CD4-positive, alpha-beta T cell (primary cell): ENCODE measurements around the gene MPP3. TPM values are rescaled to one million over a fixed set of nuclear protein-coding genes. Genes with fewer than 3 reads are reported as not detected.

Experiments used
- ATAC-seq: fragments of 200-7000 bp; cut with Tn5 transposase; one replicate; pipeline ENCODE4 v1.10.0; 2022; ENCODE audit warnings: mild to moderate bottlenecking; ENCODE audit not compliant: poor library complexity
- CTCF ChIA-PET: fragments of 350-600 bp; sonication (Branson Sonifier 250); formaldehyde crosslinking; loops from one replicate; lab custom pipeline; 2021; ENCODE audit warnings: antibody characterized with exemption, inconsistent platforms; lab: Charles Lee
- POLR2A ChIA-PET: fragments of 350-600 bp; sonication (Branson Sonifier 250); formaldehyde crosslinking; loops from one replicate; lab custom pipeline; 2021; ENCODE audit warnings: antibody characterized with exemption, inconsistent platforms; lab: Charles Lee
- DNase-seq, 14 experiments: peaks; one replicate each; pipeline ENCODE4 v3.0.0-alpha.2; 2013 to 2020; ENCODE audit warnings: mixed read lengths in 2 of 14
- H3K27ac ChIP-seq, 2 donors: one replicate each; pipeline versions ENCODE4 v1.5.1 to v1.7.0; 2013; ENCODE audit warnings: low read length in 2 of 2, low read depth in 1 of 2, mild to moderate bottlenecking in 1 of 2
- H3K27me3 ChIP-seq, 2 experiments: 1 replicate in 1 of 2; 2 replicates in 1 of 2; pipeline versions ENCODE4 v1.6.1 to v1.7.0; 2013; ENCODE audit warnings: low read length in 2 of 2, control low read depth in 1 of 2, mild to moderate bottlenecking in 1 of 2, moderate library complexity in 1 of 2; ENCODE audit not compliant: insufficient read depth in 2 of 2, control insufficient read depth in 1 of 2
- H3K36me3 ChIP-seq: one replicate; pipeline ENCODE4 v1.6.1; 2013; ENCODE audit warnings: low read length, control low read depth; ENCODE audit not compliant: insufficient read depth
- H3K4me1 ChIP-seq: one replicate; pipeline ENCODE4 v1.6.1; 2013; ENCODE audit warnings: low read length, control low read depth; ENCODE audit not compliant: insufficient read depth
- H3K4me3 ChIP-seq: one replicate; pipeline ENCODE4 v1.5.1; 2013; ENCODE audit warnings: mild to moderate bottlenecking, low read length, moderate library complexity
- H3K9me3 ChIP-seq, 2 experiments: 1 replicate in 1 of 2; 2 replicates in 1 of 2; pipeline versions ENCODE4 v1.6.1 to v1.7.0; 2013; ENCODE audit warnings: low read length in 2 of 2, mild to moderate bottlenecking in 2 of 2, control low read depth in 1 of 2, moderate library complexity in 1 of 2; ENCODE audit not compliant: control insufficient read depth in 1 of 2, insufficient read depth in 1 of 2
- H3K27ac Mint-ChIP-seq: one replicate; pipeline ENCODE4 v1.8.0; 2020; ENCODE audit warnings: mixed read lengths
- H3K27me3 Mint-ChIP-seq: one replicate; pipeline ENCODE4 v1.8.0; 2021; ENCODE audit warnings: mixed read lengths
- H3K36me3 Mint-ChIP-seq: one replicate; pipeline ENCODE4 v1.8.0; 2021; ENCODE audit warnings: low read depth, mixed read lengths
- H3K4me1 Mint-ChIP-seq: one replicate; pipeline ENCODE4 v1.8.0; 2021; ENCODE audit warnings: low read depth, mixed read lengths
- H3K4me3 Mint-ChIP-seq: one replicate; pipeline ENCODE4 v1.8.0; 2020; ENCODE audit warnings: mild to moderate bottlenecking, mixed read lengths
- H3K9me3 Mint-ChIP-seq: one replicate; pipeline ENCODE4 v1.8.0; 2020; ENCODE audit warnings: mixed read lengths
- intact Hi-C, 2 experiments: fragments of 100-400 bp; cut with DNase I in 1 of 2; cut with micrococcal nuclease in 1 of 2; formaldehyde crosslinking; loops; one replicate each; pipeline versions ENCODE4 v1.15.1 to v1.9.0; 2023 to 2025; cut with DNase I, micrococcal nuclease
- total RNA-seq, 174 experiments: library from RNA in 2 of 174; stranded (reverse) in 2 of 174; gene quantifications; one replicate each; pipeline ENCODE4 v1.2.3 and lab custom pipeline; 2021 to 2026
- TF ChIP-seq, protein P1 (sequence below): fragments of 200-600 bp; IDR thresholded peaks from one replicate; pipeline ENCODE4 v1.8.0; 2022; ENCODE audit warnings: antibody characterized with exemption, mild to moderate bottlenecking

Gene MPP3
- total RNA-seq, 2 experiments from 2014 or later, result 0.14 TPM; not detected in 1

GRCh38 chr17:43754947-43755346 is 78.0 kb downstream of the MPP3 start:
- ChIA-PET POLR2A (no interaction called here), CTCF (interaction anchor here (1.7 kb wide), 1 partner anchor 12 kb away, joined by 5 read pairs; no protein-coding TSS in a partner anchor)
- DNase-seq, result no peak
- no peak overlapping the region for H3K27ac ChIP-seq
- intact Hi-C loops, result no loop called here
- no peaks in the 10 kb centered on the region for H3K4me1 Mint-ChIP-seq
- H3K9me3 ChIP-seq, result no peaks in the 10 kb centered on the region
- no peaks in the 10 kb centered on the region for H3K4me1 ChIP-seq
- H3K27me3 ChIP-seq, result peaks cover 26 to 40% of the 10 kb centered on the region in 2 experiments
- H3K36me3 Mint-ChIP-seq, result no peaks in the 10 kb centered on the region
- no peak for ATAC-seq
- peaks cover 66% of the 10 kb centered on the region for H3K27me3 Mint-ChIP-seq
- H3K4me3 ChIP-seq, result no peak overlapping the region
- H3K4me3 Mint-ChIP-seq, result no peak overlapping the region
- TF ChIP-seq, protein P1, sequence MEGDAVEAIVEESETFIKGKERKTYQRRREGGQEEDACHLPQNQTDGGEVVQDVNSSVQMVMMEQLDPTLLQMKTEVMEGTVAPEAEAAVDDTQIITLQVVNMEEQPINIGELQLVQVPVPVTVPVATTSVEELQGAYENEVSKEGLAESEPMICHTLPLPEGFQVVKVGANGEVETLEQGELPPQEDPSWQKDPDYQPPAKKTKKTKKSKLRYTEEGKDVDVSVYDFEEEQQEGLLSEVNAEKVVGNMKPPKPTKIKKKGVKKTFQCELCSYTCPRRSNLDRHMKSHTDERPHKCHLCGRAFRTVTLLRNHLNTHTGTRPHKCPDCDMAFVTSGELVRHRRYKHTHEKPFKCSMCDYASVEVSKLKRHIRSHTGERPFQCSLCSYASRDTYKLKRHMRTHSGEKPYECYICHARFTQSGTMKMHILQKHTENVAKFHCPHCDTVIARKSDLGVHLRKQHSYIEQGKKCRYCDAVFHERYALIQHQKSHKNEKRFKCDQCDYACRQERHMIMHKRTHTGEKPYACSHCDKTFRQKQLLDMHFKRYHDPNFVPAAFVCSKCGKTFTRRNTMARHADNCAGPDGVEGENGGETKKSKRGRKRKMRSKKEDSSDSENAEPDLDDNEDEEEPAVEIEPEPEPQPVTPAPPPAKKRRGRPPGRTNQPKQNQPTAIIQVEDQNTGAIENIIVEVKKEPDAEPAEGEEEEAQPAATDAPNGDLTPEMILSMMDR, result no peak
- no peak overlapping the region for H3K27ac Mint-ChIP-seq
- H3K9me3 Mint-ChIP-seq, result no peaks in the 10 kb centered on the region
- no peaks in the 10 kb centered on the region for H3K36me3 ChIP-seq

DNA sequence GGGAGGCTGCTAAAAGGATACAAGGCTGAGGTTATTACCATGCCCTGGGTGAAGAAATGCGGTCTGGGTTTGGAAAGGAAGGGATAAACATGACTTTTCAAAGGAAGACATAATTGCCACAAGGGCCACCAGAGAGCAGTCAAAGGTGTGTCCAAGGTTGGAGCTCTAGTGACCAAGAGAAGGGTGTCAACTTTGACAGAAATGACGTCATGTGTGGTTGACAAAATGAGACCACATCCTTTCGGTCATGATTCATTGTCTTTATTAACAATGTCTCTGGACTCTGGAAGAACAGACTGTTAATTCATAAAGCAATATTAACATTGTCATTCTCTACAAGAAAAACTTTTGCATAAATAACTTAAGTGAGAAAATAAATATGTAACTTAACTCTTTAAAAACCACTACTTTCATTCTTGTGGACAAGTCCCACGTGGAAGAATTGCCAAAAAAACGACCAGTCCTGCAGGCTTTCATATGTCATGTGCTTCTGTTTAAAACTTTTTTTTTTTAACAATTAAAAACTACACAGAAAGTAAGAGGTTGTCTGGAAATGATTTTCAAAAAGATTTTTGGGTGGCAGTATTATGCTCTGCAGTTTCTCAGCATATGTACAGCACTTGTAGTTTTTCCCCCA is 79.3 kb downstream of the MPP3 start:
- DNase-seq, result peak in 1 of 14 experiments; percentile 29
- H3K27me3 Mint-ChIP-seq, result peaks cover 73% of the 10 kb centered on the region
- POLR2A ChIA-PET, result no interaction called here
- intact Hi-C loops, result no loop called here
- no peak for ATAC-seq
- no peaks in the 10 kb centered on the region for H3K36me3 Mint-ChIP-seq
- no peaks in the 10 kb centered on the region for H3K9me3 Mint-ChIP-seq
- H3K4me3 Mint-ChIP-seq, result no peak overlapping the region
- Histone ChIP-seq H3K4me3 (no peak overlapping the region), H3K9me3 (no peaks in the 10 kb centered on the region), H3K4me1 (no peaks in the 10 kb centered on the region), H3K27me3 (peaks cover 26 to 33% of the 10 kb centered on the region in 2 experiments), H3K27ac (no peak overlapping the region), H3K36me3 (no peaks in the 10 kb centered on the region)
- no peaks in the 10 kb centered on the region for H3K4me1 Mint-ChIP-seq
- CTCF ChIA-PET, result no interaction called here
- TF ChIP-seq, protein P1, result no peak
- no peak overlapping the region for H3K27ac Mint-ChIP-seq

Other genes starting within 250 kb of the MPP3 start
- under 1 TPM; 0.41 to 0.50 TPM for gene MEOX1, start 171.2 kb downstream of the MPP3 start, total RNA-seq
- not detected for gene SOST, start 74.4 kb downstream of the MPP3 start, total RNA-seq
- 10 to 100 TPM; 10.6 to 12.6 TPM for gene DUSP3, start 54.2 kb downstream of the MPP3 start, total RNA-seq
- not detected for gene CFAP97D1, start 52.7 kb downstream of the MPP3 start, total RNA-seq
- gene CD300LG, start 14.0 kb upstream of the MPP3 start, total RNA-seq, result not detected
- 1 to 10 TPM; 3.5 to 4.0 TPM for gene MPP2, start 74.4 kb upstream of the MPP3 start, total RNA-seq
- gene PPY, start 109.3 kb upstream of the MPP3 start, total RNA-seq, result not detected
- gene PYY, start 120.8 kb upstream of the MPP3 start, total RNA-seq, result not detected
- gene NAGS, start 171.5 kb upstream of the MPP3 start, total RNA-seq, result under 1 TPM; 0.14 to 0.56 TPM
- 1 to 10 TPM; 8.8 to 9.7 TPM for gene TMEM101, start 181.8 kb upstream of the MPP3 start, total RNA-seq
- 10 to 100 TPM; 34.6 to 36.1 TPM for gene LSM12, start 233.5 kb upstream of the MPP3 start, total RNA-seq
- gene G6PC3, start 237.6 kb upstream of the MPP3 start, total RNA-seq, result 1 to 10 TPM; 5.6 to 5.8 TPM